Measurements from ENCODE around the gene TSPAN9. TPM values are rescaled to one million over a fixed set of nuclear protein-coding genes. Genes with fewer than 3 reads are reported as not detected.

The TSPAN9 gene
- total RNA-seq, 1 donor from 2014 or later: 23.8 TPM

DNA sequence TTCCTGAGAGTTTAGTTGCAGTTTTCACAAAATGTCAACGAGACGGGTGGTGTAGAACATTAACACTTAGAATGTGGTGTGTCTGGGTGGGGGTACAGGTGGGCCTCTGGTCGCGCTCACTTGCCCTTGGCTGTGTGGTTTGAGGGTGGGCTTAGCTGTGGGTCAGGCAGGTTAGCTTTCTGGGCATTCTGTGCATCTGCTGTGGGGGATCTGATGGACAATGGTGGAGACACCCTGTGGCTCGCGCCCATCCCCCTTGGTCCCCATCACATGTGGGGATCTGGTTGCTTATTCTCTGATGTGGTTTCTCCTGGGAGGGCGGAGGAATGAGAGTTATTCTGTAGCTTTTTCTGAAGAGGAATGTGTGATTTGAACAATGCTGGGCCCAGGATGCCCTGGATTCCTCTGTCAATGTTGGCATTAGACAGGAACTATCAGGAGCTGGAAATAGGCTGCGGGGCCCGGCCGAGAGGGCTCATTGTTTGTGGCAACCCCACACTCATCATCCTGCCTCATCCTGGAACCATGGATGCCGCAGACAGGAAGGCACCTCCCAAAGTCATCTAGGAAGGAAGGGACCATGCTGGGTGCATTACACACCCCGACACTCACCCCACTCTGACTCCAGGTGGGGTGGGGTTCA is 101.6 kb downstream of the TSPAN9 start:
- H3K27me3 Mint-ChIP-seq (ENCODE audit: low read depth): no peaks in the 10 kb centered on the region
- no peak for DNase-seq (ENCODE audit: low read depth, low spot score)
- H3K27ac Mint-ChIP-seq (ENCODE audit: unreplicated experiment): no peak overlapping the region
- H3K4me3 Mint-ChIP-seq: no peak overlapping the region
- no peaks in the 10 kb centered on the region for H3K9me3 Mint-ChIP-seq
- H3K36me3 Mint-ChIP-seq (ENCODE audit: low read depth): no peaks in the 10 kb centered on the region
- TF ChIP-seq, protein P1, sequence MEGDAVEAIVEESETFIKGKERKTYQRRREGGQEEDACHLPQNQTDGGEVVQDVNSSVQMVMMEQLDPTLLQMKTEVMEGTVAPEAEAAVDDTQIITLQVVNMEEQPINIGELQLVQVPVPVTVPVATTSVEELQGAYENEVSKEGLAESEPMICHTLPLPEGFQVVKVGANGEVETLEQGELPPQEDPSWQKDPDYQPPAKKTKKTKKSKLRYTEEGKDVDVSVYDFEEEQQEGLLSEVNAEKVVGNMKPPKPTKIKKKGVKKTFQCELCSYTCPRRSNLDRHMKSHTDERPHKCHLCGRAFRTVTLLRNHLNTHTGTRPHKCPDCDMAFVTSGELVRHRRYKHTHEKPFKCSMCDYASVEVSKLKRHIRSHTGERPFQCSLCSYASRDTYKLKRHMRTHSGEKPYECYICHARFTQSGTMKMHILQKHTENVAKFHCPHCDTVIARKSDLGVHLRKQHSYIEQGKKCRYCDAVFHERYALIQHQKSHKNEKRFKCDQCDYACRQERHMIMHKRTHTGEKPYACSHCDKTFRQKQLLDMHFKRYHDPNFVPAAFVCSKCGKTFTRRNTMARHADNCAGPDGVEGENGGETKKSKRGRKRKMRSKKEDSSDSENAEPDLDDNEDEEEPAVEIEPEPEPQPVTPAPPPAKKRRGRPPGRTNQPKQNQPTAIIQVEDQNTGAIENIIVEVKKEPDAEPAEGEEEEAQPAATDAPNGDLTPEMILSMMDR (conservative IDR thresholded peaks at IDR 0.05): no peak
- H3K4me1 Mint-ChIP-seq: peaks cover 11% of the 10 kb centered on the region

DNA sequence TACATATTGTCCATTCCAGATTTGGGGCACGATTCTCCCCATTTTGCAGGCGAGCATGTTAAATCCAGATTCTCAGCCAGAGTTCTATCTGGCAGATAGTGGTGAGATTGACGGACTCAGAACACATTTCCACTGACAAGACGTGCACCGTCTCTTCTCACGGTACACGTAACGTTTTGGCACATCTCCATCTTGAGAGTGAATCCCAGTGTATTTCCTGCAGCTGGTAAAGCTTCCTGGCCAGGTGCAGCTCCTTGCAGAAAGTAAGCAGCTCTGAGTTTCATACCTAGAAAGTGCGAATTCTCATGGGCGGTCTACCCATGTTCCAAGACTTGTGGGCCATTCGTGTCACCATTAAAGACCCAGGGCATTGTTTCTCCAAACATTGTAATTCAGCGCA is 102.6 kb downstream of the TSPAN9 start:
- Mint-ChIP-seq H3K36me3 (ENCODE audit: low read depth) (no peaks in the 10 kb centered on the region), H3K27ac (ENCODE audit: unreplicated experiment) (no peak overlapping the region), H3K27me3 (ENCODE audit: low read depth) (no peaks in the 10 kb centered on the region), H3K4me1 (peaks cover 11% of the 10 kb centered on the region), H3K4me3 (no peak overlapping the region), H3K9me3 (no peaks in the 10 kb centered on the region)
- no peak for DNase-seq (ENCODE audit: low read depth, low spot score)
- TF ChIP-seq, protein P1 (conservative IDR thresholded peaks at IDR 0.05): no peak

DNA sequence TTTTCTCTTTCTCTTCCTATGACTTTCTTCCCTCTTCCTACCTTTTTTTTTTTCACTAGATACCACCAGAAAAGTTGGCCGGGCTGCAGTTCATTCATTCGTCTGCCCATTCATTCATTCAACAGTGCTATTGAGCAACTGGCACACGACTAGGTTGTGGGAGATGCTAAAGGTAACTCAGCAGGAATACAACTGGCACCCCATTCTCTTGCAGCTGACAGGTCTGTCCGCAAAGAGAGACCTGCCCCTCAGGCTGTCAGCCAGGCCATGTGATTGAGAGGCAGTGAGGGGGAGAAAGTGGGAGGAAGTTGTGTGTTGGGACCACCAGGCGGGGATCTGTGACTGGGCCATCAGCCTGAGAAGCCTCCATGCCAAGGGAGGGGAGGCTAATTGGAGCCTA is 105.2 kb downstream of the TSPAN9 start:
- no peaks in the 10 kb centered on the region for H3K36me3 Mint-ChIP-seq (ENCODE audit: low read depth)
- no peak for DNase-seq (ENCODE audit: low read depth, low spot score)
- H3K9me3 Mint-ChIP-seq: no peaks in the 10 kb centered on the region
- H3K4me3 Mint-ChIP-seq: no peak overlapping the region
- no peak overlapping the region for H3K27ac Mint-ChIP-seq (ENCODE audit: unreplicated experiment)
- no peaks in the 10 kb centered on the region for H3K27me3 Mint-ChIP-seq (ENCODE audit: low read depth)
- TF ChIP-seq, protein P1 (conservative IDR thresholded peaks at IDR 0.05): no peak
- peaks cover 16% of the 10 kb centered on the region for H3K4me1 Mint-ChIP-seq

DNA sequence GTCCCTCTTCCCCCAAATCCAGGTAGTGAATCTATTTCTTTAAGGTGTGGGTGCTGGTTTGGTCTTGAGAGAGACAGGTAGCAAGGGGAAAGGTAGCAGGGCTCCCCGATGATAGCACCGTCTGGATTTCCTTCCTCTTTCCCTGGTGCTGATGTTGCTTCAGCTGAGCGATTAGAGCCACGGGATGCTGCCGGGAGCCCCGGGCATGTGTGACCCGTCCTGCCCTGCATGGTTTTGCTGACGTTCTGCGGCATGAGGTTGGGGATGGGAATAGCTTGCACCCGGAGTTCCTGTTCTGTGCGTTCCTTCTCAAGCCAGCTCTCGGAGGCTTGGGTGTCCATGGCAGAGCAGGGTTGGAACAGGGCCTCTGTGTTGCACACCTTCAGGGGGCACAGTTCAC is 107.3 kb downstream of the TSPAN9 start:
- Mint-ChIP-seq H3K27ac (ENCODE audit: unreplicated experiment) (no peak overlapping the region), H3K4me3 (no peak overlapping the region), H3K9me3 (no peaks in the 10 kb centered on the region), H3K27me3 (ENCODE audit: low read depth) (no peaks in the 10 kb centered on the region), H3K36me3 (ENCODE audit: low read depth) (no peaks in the 10 kb centered on the region), H3K4me1 (peaks cover 5% of the 10 kb centered on the region)
- no peak for DNase-seq (ENCODE audit: low read depth, low spot score)
- TF ChIP-seq, protein P1 (conservative IDR thresholded peaks at IDR 0.05): no peak

DNA sequence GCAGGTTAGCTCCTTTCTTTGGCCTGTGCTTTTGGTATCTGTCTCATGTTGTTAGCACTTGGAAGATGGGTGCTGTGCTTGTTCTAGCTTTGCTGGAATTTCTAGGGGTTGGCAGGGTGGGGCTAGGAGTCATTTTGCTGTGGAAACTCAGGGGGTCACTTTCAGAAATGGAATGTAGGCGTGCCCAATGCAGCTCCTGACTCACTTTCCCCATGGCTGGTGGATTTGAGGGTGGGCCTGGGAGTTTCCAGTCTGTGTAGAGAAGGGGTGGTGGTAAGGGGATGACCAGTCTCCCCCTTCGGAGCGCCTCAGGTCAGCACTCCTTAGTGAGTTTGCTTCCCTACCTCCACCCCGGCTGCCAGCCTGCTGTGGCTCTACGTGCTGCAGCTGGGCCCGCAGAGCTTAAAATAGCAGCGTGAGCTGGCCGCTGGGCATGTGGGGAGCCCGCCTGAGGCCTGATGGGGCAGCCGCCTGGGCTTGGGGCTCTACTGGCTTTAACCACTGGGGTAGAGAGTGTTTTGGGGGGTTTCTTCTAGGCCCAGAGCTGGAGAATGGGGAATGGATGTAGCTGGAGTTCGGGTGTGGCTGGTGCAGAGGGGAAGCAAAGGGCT is 108.2 kb downstream of the TSPAN9 start:
- Mint-ChIP-seq H3K27me3 (ENCODE audit: low read depth) (no peaks in the 10 kb centered on the region), H3K4me1 (peaks cover 5% of the 10 kb centered on the region), H3K4me3 (no peak overlapping the region), H3K27ac (ENCODE audit: unreplicated experiment) (no peak overlapping the region), H3K9me3 (no peaks in the 10 kb centered on the region), H3K36me3 (ENCODE audit: low read depth) (no peaks in the 10 kb centered on the region)
- TF ChIP-seq, protein P1 (conservative IDR thresholded peaks at IDR 0.05): no peak
- no peak for DNase-seq (ENCODE audit: low read depth, low spot score)

Data from neural crest cell (in vitro differentiated cells).